HG03103 (cell line): ENCODE data around the gene C2CD4C.
"Not testable (repeated sequence)": the region's sequence is repeated elsewhere in the genome, so short reads cannot be mapped to it uniquely, and the experiment has no call there.

ENCODE experiments used
- ATAC-seq: cut with Tn5 transposase; IDR thresholded peaks from one replicate; pipeline ENCODE4 v1.9.1; 2021; ENCODE audit warnings: low read depth; ENCODE audit not compliant: unreplicated experiment

C2CD4C gene

DNA sequence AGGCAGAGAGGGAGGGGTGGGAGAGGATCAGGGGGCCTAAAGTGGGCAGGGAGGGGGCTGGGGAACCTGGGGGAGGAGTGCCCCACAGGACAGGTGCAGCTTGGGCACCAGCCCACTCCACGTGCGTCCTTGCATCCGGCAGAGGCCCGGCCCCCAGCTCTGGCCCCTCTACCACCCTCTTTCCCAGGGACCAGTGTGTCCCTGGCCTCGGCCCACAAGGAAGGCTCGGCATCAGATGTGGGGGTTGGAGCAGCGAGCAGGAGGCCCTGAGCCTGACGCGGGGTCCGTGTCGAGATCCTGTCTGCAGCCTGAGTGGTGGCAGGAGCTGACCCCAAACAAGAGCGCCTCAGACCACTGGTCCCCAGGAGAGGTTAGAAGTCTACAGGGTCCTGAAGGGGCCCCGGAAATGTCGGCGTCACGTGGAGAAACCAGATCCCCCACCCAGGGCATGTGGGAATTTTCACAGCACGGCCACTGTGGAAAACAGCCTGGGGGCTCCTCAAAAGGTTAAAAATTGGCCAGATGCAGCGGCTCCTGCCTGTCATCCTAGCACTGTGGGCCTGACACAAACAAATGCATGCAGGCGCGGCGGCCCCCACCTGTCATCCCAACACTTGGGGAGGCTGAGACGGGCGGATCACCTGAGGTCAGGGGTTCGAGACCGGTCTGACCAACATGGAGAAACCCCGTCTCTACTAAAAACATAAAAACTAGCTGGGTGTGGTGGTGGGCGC is 30.4 kb upstream of the C2CD4C start:
- no peak for ATAC-seq

DNA sequence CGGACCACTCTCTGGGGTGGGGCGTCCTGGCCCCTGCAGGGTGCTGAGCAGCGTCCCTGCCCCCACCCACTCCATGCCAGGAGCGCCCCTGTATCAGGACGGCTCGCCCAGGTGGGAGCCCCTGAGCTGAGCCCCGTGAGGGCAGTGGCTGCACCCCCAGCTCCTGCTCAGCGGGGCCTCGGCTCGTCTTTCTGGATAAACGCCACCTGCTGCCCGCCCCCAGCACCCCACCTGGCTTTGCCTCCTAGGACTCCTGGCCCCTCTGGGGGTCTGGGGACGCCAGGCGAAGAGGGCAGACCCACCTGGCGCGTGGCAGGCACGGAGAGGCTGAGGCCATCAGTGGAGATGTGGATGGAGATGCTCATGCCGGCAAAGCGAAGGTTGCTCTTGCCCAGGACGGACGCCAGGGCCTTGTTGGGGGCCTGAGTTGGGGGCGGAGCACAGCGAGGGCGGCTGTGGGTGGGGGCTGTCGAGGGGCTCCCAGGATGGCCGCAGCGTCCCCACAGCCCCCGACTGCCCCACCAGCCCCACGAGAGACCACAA is 29.5 kb upstream of the C2CD4C start:
- no peak for ATAC-seq

DNA sequence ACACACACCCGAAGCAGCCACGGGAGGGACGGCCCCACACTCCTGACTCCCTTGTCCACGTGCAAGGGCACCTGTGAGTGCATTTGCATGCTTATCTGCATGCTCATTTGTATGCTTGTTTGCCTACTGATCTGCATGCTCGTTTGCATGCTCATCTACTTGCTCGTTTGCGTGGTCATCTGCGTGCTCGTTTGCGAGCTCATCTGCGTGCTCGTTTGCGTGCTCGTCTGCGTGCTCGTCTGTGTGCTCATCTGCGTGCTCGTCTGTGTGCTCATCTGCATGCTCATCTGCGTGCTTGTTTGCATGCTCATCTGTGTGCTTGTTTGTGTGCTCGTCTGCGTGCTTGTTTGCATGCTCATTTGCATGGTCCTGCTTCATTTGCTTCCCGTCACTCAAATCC is 28.1 kb upstream of the C2CD4C start:
- no peak for ATAC-seq

DNA sequence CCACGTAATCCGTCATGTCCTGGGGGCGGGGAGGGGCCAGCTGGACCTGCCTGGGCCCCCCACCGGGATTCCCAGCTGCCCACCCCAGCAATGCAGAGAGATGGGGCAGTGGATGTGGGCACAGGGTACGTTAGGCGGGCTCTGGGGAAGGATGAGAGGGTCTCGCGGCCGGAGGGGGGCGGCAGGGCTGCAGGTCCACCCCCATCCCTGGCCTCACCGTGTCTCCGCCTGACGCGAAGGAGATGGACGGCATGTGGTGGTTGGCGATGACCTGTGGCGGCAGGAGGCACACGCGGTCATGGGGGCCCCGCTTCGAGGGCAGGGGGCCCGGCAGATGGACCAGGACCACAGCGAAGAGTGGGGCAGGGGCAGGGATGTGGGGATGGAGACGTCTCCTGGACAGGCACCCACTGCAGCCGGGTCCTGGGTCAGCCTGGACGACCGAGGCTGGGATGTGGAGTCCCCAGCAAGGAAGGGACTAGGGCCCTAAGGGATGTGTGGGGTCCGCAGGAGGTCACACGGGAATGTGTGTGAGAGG is 27.5 kb upstream of the C2CD4C start:
- ATAC-seq, result no peak

DNA sequence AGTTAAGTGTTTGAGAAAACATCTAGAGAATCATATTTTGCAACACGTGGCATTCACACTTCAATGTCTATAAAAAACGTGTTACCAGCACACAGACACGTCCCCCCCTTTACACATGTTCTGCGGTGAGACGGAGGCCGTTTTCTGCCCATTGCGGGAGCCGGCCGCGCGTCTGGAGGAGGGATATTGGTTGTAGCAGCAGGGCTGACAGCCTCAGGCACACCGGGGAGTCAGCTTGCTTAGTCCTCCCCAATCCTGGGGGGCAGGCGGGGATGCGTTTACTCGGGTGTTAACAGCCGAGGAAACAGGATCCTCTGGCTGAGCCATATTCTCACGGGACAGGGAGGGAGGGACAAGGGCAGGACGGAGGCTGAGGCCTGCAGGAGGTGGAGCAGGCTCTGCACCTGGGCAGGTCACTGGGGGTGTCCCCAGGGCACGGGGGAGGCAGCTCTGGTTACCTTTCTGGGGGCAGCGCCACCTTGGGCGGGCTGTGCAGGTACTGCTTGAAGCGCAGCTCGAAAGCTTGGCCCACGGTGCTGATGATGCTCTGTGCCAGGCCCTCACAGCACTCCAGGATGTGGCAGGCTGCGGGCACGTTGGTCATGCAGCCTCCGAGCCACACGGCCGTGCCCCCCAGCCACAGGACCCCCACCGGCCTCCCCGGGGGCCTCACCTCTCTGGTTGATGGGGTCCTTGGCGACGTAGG is 26.9 kb upstream of the C2CD4C start:
- no peak for ATAC-seq

DNA sequence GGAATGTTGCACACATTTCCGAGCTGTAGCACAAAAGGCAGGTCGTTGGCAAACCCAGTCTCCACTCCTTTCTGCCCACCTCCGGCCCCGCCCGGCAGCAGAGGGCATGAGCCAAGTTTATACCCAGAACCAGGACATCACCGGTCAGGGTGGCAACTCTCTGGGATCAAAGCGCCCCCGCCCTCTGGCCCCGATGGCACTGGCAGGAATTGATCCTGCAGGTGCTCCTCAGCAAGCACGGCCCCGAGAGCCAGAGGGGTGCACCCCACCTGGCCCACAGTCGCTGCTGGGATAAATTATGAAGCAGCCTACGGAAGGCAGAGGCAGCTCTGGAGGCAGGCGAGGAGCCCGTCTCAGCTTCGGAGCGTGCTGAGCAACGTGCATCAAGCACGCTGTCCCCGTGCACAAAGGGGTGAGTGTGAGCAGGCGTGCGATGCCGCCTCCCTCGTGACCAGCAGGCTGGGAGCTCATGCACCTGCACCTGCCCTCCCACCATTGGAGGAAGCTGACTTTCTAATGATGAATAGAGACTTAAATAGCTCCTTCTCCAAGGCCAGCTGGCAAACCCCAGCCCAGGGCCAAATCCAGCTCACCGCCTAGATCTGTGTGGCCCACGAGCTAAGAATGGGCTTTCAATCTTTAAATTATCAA is 26.2 kb upstream of the C2CD4C start:
- no peak for ATAC-seq

DNA sequence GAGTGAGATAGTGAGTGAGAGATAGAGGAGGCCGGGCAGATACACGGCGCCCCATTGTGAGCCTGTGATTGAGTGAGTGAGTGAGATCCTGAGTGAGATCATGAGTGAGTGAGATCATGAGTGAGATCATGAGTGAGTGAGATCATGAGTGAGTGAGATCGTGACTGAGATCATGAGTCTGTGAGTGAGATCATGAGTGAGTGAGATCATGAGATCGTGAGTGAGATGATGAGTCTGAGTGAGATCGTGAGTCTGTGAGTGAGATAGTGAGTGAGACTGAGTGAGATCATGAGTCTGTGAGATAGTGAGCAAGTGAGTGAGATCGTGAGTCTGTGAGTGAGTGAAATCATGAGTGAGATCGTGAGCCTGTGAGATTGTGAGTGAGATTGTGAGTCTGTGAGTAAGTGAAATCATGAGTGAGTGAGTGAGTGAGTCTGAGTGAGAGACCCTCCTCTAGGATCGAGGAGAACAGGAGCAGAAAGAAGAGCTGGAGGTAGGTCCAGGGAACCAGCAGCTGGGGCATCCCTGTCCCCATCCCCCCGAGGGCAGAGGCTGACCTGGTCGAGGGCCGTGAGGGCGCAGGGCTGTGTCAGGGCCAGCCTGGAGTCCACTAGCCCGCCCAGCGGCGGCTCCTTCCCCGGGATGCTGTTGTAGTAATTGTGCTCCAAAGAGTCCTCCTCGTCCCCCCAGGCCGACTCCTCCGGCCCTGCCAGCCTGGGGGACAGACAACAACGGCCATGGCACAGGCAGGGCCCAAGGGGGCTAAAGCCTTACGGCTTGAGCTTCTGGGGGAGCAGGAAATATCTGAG is 25.4 kb upstream of the C2CD4C start:
- ATAC-seq, result no peak

DNA sequence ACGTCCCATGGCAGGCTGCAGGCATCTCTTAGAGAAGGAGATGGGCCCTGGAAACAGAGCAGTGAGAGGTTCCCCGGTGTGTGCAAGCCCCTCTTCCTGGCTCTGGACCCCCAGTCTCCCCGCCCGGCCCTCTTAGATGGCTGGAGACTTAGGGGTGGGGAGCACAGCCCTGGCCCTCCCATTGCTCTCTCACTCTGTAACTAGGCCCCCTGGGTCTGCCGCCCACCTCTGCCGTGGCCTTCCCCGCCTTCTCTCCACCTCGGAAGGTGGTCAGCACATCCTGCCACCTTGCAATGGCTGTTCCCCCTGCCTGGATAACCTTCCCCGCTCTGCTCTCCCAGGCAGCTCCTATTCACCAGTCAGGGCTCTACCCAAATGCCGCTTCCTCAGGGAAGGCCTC is 21.8 kb upstream of the C2CD4C start:
- no peak for ATAC-seq

DNA sequence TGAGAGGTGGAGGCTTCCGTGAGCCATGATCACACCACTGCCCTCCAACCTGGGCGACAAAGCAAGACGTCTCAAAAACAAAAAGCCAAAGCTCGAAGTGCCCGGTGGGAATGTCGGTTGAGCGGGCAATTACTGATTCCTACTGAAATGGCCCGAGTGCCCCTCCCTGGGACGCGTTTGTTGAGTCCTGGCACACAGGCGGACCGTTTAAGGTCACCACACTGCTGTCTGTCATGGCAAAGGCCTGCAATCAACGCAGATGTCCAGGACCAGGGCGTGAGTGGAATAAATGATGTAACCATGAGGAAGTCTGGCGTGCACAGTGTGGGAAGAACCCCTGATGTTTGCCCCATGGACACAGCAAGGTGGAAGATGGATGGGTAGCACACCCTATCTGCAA is 19.2 kb upstream of the C2CD4C start:
- no peak for ATAC-seq

DNA sequence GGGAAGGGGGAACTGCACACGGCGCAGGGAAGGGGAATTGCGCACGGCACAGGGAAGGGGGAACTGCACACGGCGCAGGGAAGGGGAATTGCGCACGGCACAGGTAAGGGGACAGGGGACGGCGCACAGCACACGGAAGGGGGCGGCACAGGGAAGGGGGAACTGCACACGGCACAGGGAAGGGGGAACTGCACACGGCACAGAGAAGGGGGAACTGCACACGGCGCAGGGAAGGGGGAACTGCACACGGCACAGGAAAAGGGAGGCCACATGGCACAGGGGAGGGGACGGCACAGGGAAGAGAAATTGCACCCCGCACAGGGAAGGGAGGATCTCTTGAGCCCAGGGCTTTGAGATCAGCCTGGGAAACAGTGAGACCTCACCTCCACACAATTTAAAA is 18.7 kb upstream of the C2CD4C start:
- ATAC-seq, result not testable (repeated sequence)

DNA sequence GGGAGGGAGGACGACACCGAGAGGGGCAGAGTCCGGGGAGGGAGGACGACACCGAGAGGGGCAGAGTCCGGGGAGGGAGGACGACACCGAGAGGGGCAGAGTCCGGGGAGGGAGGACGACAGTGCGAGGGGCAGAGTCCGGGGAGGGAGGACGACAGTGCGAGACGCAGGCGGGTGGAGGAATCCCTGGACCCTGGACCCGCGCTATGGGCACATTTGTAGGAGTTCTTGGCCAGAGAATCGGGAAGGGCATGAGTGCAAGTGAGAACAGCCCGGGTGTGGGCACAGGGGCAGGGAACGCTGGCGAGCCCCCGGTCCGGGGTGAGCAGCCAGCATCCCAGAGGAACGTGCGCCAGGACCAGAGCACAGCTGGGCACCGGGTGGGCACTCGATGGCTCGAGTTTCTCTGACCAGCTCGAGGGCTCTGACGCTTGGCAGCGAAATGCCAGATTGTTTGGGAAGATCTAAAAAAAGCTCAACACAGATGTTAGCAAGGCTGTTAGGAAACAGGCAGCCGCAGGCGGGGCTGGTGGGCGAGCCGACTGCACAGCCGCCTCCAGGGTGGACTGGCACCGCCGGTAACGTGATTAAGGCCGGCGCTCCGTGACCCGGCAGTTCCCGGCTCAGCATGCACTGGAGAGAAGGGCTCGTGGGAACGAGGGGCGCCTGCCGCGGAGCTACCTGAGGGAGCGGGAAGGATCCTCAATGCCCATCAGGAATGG is 17.9 kb upstream of the C2CD4C start:
- no peak for ATAC-seq

DNA sequence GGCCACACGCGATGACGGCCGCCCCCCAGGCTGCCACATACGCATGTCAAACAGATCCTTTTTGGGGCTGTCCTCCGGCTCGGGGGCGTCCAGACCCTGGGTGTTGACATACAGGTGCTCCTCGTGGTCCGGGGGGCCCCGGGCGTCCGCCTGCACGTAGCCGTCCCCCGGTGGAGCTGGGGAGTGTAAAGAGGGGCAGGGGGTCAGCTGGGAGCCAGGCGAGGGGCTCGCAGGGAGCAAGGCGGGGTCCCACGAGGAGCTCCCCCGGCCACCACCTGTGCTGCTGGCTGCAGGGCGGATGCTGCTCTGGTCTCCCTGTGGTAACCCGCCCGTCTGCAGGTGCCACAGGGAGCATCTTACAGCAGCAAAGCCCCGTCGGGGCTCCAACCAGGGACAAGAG is 16.1 kb upstream of the C2CD4C start:
- no peak for ATAC-seq

DNA sequence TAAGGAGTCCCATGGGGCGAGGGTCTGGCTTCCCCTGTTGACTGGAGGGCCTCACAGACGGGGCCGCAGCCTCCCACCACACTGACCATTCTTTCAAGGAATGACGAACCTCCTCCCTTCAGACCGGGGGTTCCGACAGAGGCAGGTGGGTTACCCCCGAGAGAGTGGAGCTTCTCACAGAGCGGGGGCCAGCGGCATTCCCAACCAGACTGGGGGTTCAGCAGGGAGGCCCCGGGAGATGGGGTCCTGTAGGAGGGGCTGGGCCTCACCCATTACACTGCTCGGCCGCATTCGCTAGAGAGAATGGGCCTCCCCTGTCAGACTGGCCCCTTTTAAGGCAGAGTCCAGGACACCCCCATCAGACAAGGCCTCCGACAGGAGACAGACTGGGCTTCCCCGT is 15.6 kb upstream of the C2CD4C start:
- ATAC-seq, result no peak

DNA sequence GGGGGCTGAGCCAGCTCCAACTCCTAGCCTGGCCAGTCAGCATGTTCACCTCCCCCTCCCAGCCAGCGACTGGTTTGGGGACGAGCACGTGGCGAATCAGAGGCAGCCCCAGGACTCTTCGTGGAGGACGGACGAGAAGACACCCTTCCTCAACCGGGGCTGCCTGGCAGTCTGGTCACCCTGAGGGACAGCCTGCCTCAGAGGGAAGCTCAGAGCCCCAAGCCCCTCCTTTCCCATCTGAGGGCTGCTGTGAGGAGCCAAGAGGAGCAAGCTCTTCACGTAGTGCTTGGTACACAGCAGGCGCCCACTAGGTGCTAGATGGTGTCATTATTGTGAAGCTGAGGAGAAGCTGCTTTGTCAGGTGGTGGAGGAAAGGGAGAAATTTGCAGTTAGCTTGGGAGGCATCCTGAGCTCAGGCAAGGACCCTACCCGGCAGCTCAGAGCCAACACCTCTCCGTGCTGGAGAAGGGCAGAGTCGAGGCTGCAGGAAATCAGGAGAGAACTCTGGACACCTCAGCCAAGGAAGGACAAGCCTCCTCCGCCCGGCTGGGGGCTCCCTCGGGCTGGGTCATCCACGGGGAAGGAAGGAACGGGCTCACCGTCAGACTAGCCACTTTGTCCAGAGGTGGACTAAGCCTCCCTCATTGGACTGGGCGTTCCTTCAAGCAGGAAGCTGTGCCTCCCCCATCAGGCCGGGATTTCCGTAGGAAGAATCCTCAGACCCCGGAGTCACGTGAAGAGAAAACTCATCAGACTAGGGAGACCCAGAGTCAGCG is 14.9 kb upstream of the C2CD4C start:
- ATAC-seq, result no peak

DNA sequence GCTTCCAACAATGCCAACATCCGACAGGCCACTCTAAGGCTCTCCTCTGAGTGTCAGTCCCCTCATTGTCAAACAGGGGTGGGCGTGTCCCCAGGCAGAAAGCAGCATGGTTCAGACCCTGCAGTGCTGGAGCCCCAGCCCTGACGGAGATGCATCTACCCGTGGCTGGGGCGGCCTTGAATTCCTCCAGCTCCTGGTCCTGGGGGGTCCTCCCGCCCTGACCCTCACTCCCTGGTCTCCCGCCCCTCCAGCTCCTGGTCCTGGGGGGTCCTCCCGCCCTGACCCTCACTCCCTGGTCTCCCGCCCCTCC is 13.9 kb upstream of the C2CD4C start:
- not testable (repeated sequence) for ATAC-seq

DNA sequence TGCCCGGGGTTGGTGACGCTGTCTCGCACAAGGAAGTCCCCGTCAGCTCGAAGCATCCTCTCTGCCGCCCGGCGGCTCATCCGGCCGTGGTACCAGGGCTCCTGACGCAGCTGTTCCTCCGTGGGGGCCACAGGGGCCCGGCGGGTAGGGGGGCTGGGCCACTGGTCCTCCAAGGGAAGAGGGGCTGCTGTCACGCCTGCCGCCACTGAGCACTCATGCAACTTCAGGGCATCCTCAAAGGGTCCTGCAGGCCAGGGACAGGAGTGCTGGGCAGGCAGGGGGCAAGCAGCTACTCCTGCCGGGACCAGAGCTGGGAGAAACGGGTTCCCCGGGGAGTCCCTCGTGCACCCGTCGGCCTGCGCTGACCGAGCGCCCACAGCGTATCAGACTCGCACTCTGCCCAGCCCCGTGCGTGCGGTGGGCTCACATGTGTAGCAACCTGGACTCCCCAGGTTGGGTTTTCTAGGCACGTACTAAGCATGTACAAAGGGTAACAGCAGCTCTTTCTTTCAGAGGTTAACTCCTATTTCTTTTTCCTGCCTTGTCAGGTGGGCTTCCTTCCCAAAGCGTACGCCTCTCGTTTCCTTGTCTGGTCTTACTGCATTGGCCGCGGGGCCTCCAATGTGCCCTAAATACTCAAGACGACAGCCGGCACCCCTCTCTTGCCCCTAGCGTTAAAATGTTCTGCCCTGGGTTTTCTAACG is 13.4 kb upstream of the C2CD4C start:
- ATAC-seq, result no peak

DNA sequence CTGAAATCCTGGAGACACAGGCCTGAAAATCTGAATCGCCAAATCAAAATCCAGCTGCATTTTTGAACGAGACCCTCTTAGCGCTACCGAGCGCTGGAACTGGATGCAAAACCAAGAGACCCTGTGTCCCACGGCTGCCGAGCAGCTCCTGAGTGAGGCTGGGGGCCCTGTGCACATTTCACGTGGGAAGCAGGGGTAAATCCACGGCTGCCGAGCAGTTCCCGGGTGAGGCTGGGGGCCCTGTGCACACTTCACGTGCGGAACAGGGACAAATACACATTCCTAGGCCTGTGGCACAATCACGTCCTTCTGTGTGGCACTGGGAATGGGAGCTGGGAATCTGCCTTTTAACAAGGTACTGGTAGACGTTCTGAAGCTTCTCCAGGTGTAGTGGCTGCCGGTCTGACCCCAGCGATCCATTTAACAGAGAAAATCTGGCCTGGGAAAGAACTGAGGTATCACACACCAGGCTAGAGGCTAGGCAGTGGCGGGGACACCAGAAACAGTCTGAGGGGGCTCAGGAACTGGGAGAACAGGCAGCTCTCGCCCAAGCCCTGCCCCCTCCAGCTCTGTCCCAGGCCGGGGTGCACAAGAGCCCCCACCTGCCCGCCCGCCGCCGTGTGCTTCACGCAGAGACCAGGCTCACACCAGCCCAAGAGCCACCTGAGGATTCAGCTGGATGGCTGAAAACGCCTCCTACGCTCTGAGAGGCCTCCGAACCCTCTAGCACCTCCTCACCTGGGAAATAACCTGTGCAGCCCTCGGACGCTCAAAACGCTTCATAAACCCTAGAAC is 11.0 kb upstream of the C2CD4C start:
- ATAC-seq, result no peak
